GM10847 (cell line): ENCODE data around the gene TTC7B.

ENCODE experiments used
- POLR2A ChIP-seq: IDR thresholded peaks from 2 replicates; pipeline ENCODE4 v1.6.1; 2011; ENCODE audit not compliant: insufficient read length; ENCODE audit errors: extremely low read depth

The TTC7B gene

DNA sequence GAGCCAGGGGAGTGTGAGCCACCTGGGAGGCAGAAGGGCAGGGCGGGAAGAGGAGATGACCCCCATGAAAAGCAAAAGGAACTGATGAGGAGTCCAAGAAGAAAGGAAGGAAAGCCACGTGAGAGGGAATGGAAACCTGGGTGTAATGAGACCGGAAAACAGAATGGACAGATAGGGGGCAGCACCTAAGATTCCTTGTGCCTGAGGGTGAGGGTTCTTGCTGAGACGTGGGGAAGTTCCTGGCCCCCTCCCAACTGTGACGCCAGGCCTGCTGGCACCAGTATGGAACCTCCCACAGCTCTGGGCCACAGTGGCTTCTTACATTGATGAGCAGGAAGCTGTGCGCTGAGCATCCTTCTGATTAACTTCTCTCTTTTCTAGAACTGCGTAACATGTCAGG is 30.8 kb downstream of the TTC7B start:
- TF ChIP-seq POLR2A: no peak

DNA sequence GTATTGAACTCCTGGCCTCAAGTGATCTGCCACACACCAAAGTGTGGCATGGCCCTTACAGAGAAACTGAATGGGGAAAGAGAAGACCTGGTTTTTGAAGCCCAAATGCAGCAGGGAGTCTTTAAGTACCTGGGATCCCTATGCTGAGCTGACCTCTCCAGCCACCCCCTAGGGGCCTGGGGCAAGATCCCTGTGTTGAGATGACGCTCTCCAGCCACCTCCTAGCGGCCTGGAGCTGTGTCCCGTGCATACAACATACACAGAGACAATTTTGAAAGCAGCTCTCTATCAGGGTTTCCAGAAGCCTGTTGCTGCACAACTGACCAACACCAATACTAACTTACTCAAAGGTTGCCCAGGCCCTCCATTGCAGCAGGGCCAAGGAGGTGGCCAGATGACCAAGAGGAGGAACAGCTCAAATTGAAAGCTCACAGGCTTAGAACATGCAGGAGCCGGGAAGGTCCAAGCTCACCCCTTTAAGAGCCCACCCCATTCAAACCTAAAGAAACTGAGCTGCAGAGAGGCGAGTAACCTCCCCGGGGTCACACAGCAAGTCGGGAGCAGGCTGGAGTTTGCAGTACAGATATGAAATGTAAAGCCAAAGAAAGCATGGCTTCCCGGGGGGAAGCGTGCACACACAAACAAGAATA is 31.5 kb downstream of the TTC7B start:
- no peak for TF ChIP-seq POLR2A

GRCh38 chr14:90783344-90783743 is 32.9 kb downstream of the TTC7B start:
- TF ChIP-seq POLR2A: no peak

DNA sequence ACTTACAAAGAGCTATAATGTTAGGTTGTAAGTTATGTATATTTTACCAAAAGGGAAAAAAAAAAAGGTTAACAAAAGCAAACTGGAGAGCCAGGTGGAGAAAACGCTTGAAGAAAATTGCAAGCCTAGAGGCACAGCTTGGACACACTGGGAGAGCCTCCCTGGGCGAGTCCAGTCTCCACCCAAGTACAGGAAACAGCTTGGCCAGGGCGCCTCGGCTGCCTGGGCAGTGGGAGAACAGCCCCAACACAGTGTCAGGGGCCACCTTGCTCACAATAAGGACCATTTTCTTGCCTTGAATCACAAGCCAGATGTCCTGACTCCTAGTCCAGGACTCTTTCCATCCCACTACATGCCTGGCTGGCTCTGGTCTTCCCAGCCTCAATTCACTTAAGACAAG is 33.3 kb downstream of the TTC7B start:
- no peak for TF ChIP-seq POLR2A

DNA sequence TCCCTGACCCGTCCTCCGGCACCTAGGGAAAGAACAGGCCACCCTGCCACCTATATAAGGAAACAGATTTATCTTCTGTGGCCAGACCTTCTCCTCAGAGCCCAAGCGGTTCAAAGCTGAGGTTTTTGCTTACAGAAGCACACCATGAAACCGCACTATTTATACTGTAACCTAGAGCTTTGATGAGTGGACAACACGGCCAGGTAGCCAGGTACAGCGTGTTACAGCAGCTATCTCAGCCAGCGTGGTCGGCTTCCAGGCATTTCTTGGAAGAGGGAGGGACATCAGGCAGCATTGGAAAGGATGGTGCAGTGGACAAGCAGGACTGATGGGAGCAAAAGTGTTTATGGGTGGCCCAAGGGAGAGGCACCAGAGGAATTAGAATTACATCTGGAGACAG is 34.4 kb downstream of the TTC7B start:
- TF ChIP-seq POLR2A: no peak

DNA sequence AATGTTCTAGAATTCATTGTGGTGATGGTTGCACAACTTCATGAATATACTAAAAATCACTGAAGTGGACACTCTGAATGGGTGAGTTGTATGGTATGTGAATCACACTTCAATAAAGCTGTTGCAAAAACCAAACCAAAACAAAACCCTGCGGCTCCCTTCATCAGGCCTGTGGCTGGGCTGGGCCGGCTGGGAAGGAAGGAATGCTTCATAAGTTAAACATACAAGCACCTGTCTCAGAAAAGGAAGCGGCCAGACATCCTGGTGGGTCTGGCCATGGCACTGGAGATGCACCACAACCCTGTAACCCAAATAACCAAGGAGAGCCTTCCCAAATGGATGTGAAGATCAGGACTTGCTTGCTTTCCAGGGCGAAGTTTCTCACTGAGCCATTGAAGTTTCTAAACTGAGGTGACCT is 34.9 kb downstream of the TTC7B start:
- no peak for TF ChIP-seq POLR2A

DNA sequence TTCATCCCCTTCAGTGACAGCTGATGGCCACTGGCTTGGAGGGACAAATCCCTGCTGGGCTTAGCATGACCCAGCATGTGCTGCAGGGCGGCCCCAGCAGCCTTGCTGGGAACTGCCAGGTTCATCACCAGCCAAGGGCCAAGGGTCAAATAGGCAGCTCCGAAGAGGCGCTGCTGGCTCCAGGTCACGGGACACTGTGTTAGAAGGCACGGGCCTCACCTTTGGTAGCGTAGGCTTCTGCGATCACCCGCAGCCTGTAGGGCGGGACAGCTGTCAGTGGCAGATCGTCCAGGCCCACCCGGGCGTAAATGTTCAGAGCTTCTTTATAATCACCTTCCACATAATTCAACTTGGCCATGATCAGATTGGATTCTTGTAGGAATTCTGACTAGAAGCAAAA is 35.7 kb downstream of the TTC7B start:
- no peak for TF ChIP-seq POLR2A

- no peak for TF ChIP-seq POLR2A
Measured at GRCh38 chr14:90778571-90779255, 37.5 kb downstream of the TTC7B start.

DNA sequence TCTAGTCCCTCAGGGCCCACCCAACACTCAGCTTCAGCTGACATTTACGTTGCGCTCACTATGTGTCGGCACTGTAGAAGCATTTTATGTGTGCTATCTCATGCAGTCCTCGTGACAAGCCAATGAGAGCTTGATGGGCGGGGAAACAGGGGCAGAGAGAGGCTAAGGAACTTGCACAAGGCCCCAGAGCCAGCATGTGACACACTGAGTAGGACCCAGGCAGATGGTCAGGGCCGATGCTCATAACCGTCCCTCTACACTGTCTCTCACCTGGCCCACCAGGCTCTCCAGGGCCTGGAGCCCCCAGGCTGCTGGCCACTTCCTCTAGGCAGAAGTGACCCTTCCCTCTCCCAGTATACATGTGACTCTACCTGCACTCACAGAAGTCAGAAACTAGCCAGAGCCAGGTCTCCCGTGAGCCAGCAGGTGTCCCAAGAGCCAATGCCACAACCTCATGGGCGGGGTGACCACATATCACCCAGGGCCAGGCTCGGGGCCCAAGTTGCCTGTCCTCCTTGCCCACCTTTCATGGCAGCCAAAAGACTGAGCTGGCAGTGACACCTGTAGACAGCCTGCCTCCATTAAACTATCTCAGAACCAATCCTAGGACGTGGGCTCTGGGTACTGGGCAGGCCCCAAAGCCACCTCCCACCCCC is 38.3 kb downstream of the TTC7B start:
- no peak for TF ChIP-seq POLR2A

DNA sequence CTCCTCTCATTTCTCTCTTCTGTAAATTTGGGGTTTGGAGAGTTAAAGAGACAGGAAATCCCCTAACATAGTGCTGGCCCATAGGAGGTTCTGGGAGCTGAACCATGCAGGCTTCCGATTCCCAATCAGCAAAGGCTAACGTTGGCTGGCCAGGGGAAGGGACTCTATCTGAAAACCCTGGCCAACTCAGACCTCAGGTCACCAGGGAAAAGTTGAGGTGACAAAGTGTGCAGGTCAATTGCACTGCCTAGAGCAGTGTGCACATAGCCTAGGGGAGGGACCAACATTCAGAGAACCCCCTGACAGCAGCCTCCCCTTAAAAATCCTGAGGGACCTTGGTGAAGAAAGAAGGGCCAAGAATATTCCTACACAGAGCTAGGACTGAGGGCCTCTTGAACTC is 38.9 kb downstream of the TTC7B start:
- no peak for TF ChIP-seq POLR2A

DNA sequence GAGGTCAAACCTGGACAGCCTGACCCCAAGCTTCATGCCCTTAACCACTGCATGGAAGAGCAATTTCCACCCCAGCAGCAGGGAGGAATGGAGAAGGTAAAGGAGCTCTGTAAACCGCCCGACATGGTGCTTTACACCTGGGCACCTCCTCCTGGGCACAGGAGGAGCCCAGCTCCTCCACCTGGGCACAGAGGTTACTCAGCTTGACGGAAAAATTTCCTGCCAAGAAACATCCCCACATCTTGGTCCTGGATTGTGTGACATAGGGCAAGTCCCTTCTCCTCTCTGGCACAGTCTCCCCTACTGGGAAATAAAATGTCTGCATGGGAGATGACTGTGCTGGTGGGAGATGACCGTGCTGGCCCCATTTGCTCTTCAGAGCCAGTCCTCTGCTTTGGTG is 40.8 kb downstream of the TTC7B start:
- TF ChIP-seq POLR2A: no peak

DNA sequence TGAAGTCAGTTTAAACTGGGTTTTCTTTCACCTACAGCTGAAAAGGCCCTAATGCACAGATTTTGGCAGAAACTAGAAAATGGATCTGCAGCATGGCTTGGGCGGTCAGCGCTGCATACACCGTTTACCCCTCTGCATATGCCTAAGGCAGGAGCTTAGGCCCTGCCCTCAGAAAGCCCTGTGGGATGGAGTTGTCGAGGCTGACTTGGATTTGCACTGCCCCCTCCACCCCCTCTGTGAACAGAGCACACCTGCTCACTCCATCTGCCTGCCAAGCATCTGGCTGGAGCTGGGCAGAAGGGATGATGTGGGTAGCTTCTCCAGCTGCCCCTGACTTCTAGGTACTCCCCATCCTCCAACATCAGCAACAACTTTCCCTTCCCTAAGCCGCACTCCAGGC is 41.9 kb downstream of the TTC7B start:
- TF ChIP-seq POLR2A: no peak

- no peak for TF ChIP-seq POLR2A
Measured at GRCh38 chr14:90773705-90774104, 42.5 kb downstream of the TTC7B start.

GRCh38 chr14:90773196-90773486 is 43.1 kb downstream of the TTC7B start:
- no peak for TF ChIP-seq POLR2A

DNA sequence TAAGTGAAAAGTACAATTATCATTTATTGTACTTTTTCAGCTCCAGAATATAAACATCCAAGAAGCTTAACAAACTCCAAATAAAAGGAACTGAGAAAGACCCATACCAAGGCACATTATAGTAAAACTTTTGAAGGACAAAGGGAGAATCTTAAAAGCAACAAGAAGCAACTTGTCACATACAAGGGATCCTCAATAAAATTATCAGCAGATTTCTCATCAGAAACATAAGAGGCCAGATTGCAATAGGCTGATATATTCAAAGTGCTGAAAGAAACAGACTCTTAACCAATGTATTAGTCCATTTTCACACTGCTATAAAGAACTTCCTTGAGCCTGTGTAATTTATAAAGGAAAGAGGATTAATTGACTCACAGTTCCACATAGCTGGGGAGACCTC is 48.3 kb downstream of the TTC7B start:
- TF ChIP-seq POLR2A: no peak

- no peak for TF ChIP-seq POLR2A
Measured at GRCh38 chr14:90760591-90761316, 55.5 kb downstream of the TTC7B start.
